NB4 (cell line): Measurements from ENCODE around the gene SNX25.

ENCODE experiments used
- DNase-seq: peaks from one replicate; pipeline ENCODE4 v3.0.0; 2010; ENCODE audit warnings: low read depth
- H3K4me3 ChIP-seq: one replicate; pipeline ENCODE4 v1.5.1; 2011; ENCODE audit warnings: mild to moderate bottlenecking, low read depth, low read length, moderate library complexity
- MYC ChIP-seq: IDR thresholded peaks from 2 replicates; pipeline ENCODE4 v1.6.1; 2011; ENCODE audit warnings: low read depth, low read length
- POLR2A ChIP-seq: IDR thresholded peaks from 2 replicates; pipeline ENCODE4 v1.6.1; 2011; ENCODE audit warnings: mild to moderate bottlenecking; ENCODE audit not compliant: insufficient read length; ENCODE audit errors: extremely low read depth
- TF ChIP-seq, protein P1 (sequence below): IDR thresholded peaks from one replicate; pipeline ENCODE4 v1.5.1; 2012; ENCODE audit warnings: low read depth, low read length
- TF ChIP-seq, protein P2 (sequence below): IDR thresholded peaks from 2 replicates; pipeline ENCODE4 v1.6.1; 2011; ENCODE audit warnings: low read depth, low read length

Gene SNX25

DNA sequence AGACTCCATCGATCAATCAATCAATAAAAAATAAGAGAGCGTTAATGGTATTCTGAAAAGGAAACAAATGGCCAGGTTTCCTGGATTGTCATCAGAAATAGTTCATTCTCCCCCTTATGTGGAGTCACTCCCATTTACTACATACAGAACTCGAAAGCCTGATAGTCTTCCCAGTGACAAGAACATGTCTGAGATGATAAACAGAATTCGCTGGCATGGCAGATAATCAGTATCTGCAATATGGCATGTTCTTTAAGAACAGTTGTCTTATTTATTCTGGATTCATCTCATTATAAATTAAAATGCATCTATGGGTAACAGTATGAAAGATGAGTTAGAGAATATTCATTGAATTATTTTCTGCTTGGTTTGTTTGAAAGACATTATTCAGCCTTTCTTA is 124.9 kb downstream of the SNX25 start:
- no peak overlapping the region for H3K4me3 ChIP-seq
- TF ChIP-seq, protein P1, sequence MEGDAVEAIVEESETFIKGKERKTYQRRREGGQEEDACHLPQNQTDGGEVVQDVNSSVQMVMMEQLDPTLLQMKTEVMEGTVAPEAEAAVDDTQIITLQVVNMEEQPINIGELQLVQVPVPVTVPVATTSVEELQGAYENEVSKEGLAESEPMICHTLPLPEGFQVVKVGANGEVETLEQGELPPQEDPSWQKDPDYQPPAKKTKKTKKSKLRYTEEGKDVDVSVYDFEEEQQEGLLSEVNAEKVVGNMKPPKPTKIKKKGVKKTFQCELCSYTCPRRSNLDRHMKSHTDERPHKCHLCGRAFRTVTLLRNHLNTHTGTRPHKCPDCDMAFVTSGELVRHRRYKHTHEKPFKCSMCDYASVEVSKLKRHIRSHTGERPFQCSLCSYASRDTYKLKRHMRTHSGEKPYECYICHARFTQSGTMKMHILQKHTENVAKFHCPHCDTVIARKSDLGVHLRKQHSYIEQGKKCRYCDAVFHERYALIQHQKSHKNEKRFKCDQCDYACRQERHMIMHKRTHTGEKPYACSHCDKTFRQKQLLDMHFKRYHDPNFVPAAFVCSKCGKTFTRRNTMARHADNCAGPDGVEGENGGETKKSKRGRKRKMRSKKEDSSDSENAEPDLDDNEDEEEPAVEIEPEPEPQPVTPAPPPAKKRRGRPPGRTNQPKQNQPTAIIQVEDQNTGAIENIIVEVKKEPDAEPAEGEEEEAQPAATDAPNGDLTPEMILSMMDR: no peak
- TF ChIP-seq POLR2A (no peak), MYC (no peak)
- TF ChIP-seq, protein P2, sequence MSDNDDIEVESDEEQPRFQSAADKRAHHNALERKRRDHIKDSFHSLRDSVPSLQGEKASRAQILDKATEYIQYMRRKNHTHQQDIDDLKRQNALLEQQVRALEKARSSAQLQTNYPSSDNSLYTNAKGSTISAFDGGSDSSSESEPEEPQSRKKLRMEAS: no peak
- no peak for DNase-seq

DNA sequence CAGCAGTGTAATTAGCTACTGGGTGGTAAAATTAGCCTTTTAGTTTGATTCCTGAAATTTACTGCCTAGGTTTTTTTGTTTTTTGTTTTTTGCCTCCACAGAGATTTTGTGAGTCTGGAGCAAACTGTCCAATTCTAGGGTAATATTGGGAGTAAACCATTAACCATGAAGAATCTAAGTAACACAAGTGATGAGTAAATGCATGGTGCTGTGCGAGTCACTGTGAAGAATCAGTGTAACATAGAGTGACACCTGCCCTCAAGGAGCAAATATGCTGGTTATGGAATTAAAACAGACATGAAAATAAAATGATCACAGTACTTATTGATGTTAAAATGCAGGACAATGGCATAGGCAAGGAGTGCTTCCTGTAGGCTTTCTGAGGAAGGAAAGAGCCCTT is 126.2 kb downstream of the SNX25 start:
- no peak for DNase-seq
- H3K4me3 ChIP-seq: no peak overlapping the region
- TF ChIP-seq, protein P2: no peak
- TF ChIP-seq, protein P1: no peak
- no peak for TF ChIP-seq MYC
- TF ChIP-seq POLR2A: no peak

DNA sequence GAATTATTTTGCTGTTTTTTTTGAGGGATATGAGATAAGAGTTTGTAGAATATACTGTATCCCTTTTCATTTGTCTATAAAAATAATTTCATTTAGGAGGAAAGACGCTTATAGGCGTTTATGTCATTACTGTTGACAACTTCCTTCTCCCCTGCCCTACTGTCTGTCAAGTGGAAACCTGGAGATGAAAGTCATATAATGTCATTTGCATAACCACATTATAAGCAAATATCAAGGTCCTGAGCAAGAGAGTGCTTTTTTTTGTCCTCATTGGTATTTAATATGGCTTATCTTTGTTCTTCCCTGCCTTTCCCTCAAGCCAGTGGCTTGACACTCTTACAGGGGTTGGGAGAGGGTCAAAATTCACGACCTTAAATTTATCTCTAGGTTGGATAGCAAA is 130.5 kb downstream of the SNX25 start:
- TF ChIP-seq, protein P2: no peak
- no peak overlapping the region for H3K4me3 ChIP-seq
- no peak for DNase-seq

DNA sequence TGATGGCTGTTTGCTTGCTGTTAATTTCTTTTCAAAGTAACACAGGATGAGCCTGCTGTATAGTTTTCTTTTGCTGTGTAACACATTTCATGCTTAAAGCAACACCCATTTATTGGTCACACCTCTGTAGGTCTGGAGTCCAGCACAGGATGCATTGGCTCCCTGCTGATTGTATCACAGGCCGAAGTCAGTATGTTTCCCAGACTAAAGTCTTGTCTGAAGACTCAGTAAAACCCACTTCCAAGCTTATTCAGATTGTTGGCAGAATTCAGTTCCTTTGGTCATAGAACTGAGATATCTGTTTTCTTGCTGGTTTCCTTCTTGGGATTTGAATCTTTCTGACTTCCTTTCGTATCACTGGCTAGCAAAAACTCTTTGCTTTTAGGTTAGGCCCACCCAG is 132.0 kb downstream of the SNX25 start:
- TF ChIP-seq POLR2A: no peak
- TF ChIP-seq, protein P2: no peak
- no peak for TF ChIP-seq MYC
- TF ChIP-seq, protein P1: no peak
- no peak overlapping the region for H3K4me3 ChIP-seq
- no peak for DNase-seq

DNA sequence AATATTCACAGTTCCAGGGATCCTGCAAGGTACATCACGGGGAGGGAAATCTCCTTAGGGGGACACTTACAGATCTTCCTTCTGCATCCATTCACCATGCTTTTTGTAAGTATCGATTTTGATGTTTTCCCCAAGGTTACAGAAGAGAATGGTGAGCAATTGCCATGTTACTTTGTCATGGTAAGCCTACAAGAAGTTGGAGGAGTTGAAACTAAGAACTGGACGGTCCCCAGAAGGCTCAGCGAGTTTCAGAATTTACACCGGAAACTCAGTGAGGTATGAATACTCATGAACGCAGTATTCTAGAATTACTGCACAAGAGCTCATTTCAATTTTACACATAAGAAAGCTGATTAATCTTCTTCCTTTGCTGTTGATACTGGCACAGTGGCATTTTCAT is 132.4 kb downstream of the SNX25 start:
- DNase-seq: no peak
- TF ChIP-seq POLR2A: no peak
- TF ChIP-seq, protein P2: no peak
- TF ChIP-seq, protein P1: no peak
- TF ChIP-seq MYC: no peak
- no peak overlapping the region for H3K4me3 ChIP-seq

DNA sequence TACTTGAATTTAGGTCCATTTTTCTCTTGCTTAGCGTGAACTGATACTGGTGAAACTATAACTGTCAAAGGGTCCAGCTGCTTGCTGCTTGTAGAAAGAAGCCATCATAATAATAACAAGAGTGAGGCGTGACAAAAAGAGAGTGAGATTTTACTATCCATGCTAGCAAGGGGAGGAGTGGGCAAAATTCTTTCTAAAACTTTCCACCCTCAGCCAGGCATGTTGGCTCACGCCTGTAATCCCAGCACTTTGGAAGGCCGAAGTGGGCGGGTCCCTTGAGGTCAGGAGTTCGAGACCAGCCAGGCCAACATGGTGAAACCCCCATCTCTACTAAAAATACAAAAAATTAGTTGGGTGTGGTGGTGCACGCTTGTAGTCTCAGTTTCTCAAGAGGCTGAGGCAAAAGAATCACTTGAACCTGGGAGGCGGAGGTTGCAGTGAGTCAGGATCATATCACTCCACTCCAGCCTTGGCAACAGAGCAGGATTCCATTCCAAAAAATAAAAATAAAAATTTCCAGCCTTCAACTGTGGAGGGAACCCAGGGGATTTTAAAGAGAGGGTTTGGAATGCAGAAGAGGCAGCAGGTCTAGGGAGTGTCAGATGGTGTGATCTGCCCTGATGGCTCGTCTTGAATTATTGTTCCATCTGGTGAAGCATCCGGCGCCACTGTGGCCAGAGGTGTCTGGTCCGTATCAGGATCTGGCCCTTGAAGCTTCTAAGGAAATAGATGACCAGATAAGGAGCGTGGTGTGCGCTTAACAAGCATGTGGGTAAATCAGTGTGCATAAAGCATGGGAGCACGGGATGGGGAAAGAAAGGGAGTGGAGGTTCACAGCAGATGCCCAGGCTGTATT is 134.6 kb downstream of the SNX25 start:
- no peak overlapping the region for H3K4me3 ChIP-seq
- TF ChIP-seq MYC: no peak
- no peak for TF ChIP-seq POLR2A
- TF ChIP-seq, protein P1: no peak
- TF ChIP-seq, protein P2: no peak
- DNase-seq: no peak
